ENCODE measurements around the gene PDE4D. TPM values are rescaled to one million over a fixed set of nuclear protein-coding genes. Genes with fewer than 3 reads are reported as not detected.

The PDE4D gene
- total and polyA plus RNA-seq, 12 donors = 1.2 to 18.9 (median 2.1) TPM

- no peaks in the 10 kb centered on the region for H3K36me3 ChIP-seq (replicated peaks in 1 of 2)
- DNase-seq = no peak
- intact Hi-C loops (cut with DNase I) = no loop called here
Observed at GRCh38 chr5:59843511-59844213, 49.9 kb downstream of the PDE4D start.

GRCh38 chr5:59842999-59843398 lies 50.5 kb downstream of the PDE4D start:
- no peaks in the 10 kb centered on the region for H3K9me3 ChIP-seq (replicated peaks in 1 of 3)
- no peaks in the 10 kb centered on the region for H3K36me3 ChIP-seq (replicated peaks in 1 of 2)
- intact Hi-C loops (cut with DNase I) = no loop called here
- WGBS, 4 donors = 11 to 21% (median 14%) methylated on average over 1 of the region's 1 CpG
- DNase-seq = no peak
- H3K4me3 ChIP-seq = no peak overlapping the region
- H3K27me3 ChIP-seq = no peaks in the 10 kb centered on the region
- TF ChIP-seq CTCF (IDR thresholded peaks at IDR 0.05) = no peak
- TF ChIP-seq POLR2A (IDR thresholded peaks at IDR 0.05) = no peak
- H3K4me1 ChIP-seq (replicated peaks in 1 of 2) = no peaks in the 10 kb centered on the region
- no peak overlapping the region for H3K27ac ChIP-seq

More at GRCh38 chr5:59843511-59844213, 49.9 kb downstream of the PDE4D start:
- H3K4me1 ChIP-seq (replicated peaks in 1 of 2) = no peaks in the 10 kb centered on the region
- no peaks in the 10 kb centered on the region for H3K9me3 ChIP-seq (replicated peaks in 1 of 3)
- H3K4me3 ChIP-seq = no peak overlapping the region
- no peaks in the 10 kb centered on the region for H3K27me3 ChIP-seq
- 79 to 91% (median 88%) methylated on average over 1 of the region's 1 CpG for WGBS, 4 donors
- H3K27ac ChIP-seq = no peak overlapping the region
- no peak for TF ChIP-seq CTCF (IDR thresholded peaks at IDR 0.05)
- TF ChIP-seq POLR2A (IDR thresholded peaks at IDR 0.05) = no peak

GRCh38 chr5:59840200-59840601 lies 53.3 kb downstream of the PDE4D start:
- Histone ChIP-seq H3K4me3 (no peak overlapping the region), H3K36me3 (replicated peaks in 1 of 2) (no peaks in the 10 kb centered on the region), H3K4me1 (replicated peaks in 1 of 2) (no peaks in the 10 kb centered on the region), H3K9me3 (replicated peaks in 1 of 3) (no peaks in the 10 kb centered on the region), H3K27ac (no peak overlapping the region), H3K27me3 (no peaks in the 10 kb centered on the region)
- 32 to 42% (median 37%) methylated on average over 3 of the region's 3 CpGs for WGBS, 4 donors
- DNase-seq = no peak
- intact Hi-C loops (cut with DNase I) = no loop called here
- TF ChIP-seq CTCF (IDR thresholded peaks at IDR 0.05) (no peak), POLR2A (IDR thresholded peaks at IDR 0.05) (no peak)

- Histone ChIP-seq H3K27ac (no peak overlapping the region), H3K9me3 (replicated peaks in 1 of 3) (no peaks in the 10 kb centered on the region), H3K4me1 (replicated peaks in 1 of 2) (no peaks in the 10 kb centered on the region), H3K36me3 (replicated peaks in 1 of 2) (no peaks in the 10 kb centered on the region), H3K4me3 (no peak overlapping the region), H3K27me3 (no peaks in the 10 kb centered on the region)
- no peak for DNase-seq
- intact Hi-C loops (cut with DNase I) = no loop called here
- 61 to 82% (median 66%) methylated on average over 2 of the region's 2 CpGs for WGBS, 4 donors
- no peak for TF ChIP-seq POLR2A (IDR thresholded peaks at IDR 0.05)
- no peak for TF ChIP-seq CTCF (IDR thresholded peaks at IDR 0.05)
Observed at GRCh38 chr5:59838989-59839388, 54.5 kb downstream of the PDE4D start.
